Lung (tissue), 12 donors: ENCODE results near the gene SDR39U1. TPM values are rescaled to one million over a fixed set of nuclear protein-coding genes. Genes with fewer than 3 reads are reported as not detected.

Experiments
- ATAC-seq: fragments of 200-7000 bp; cut with Tn5 transposase; one replicate; pipeline ENCODE4 v1.9.1; 2020; ENCODE audit warnings: moderate number of reproducible peaks; ENCODE audit not compliant: insufficient read depth, low FRiP score
- DNase-seq, 3 donors: peaks; one replicate each; pipeline ENCODE4 v3.0.0-alpha.2; 2013 to 2017
- H3K27ac ChIP-seq, 2 donors: one replicate each; pipeline ENCODE4 v1.5.1; 2013; ENCODE audit warnings: mild to moderate bottlenecking in 2 of 2, moderate library complexity in 2 of 2, control low read depth in 1 of 2, inconsistent platforms in 1 of 2, low read depth in 1 of 2, low read length in 1 of 2
- H3K27me3 ChIP-seq, 3 donors: one replicate each; pipeline ENCODE4 v1.5.1; 2013; ENCODE audit warnings: low read length in 2 of 3; ENCODE audit not compliant: control insufficient read depth in 3 of 3, insufficient read depth in 3 of 3
- H3K36me3 ChIP-seq, 4 donors: one replicate each; pipeline ENCODE4 v1.5.1; 2013; ENCODE audit warnings: low read length in 4 of 4, mild to moderate bottlenecking in 1 of 4, moderate library complexity in 1 of 4; ENCODE audit not compliant: control insufficient read depth in 4 of 4, insufficient read depth in 4 of 4
- H3K4me1 ChIP-seq, 5 donors: one replicate each; pipeline ENCODE4 v1.5.1; 2013; ENCODE audit warnings: low read length in 5 of 5, mild to moderate bottlenecking in 2 of 5, moderate library complexity in 1 of 5; ENCODE audit not compliant: control insufficient read depth in 5 of 5, insufficient read depth in 5 of 5
- H3K4me3 ChIP-seq: one replicate; pipeline ENCODE4 v1.5.1; 2013; ENCODE audit warnings: mild to moderate bottlenecking, control low read depth, moderate library complexity
- H3K9ac ChIP-seq, 2 donors: one replicate each; pipeline ENCODE4 v1.5.1; 2013; ENCODE audit warnings: low read length in 2 of 2, control low read depth in 1 of 2; ENCODE audit not compliant: insufficient read depth in 1 of 2
- H3K9me3 ChIP-seq, 4 donors: one replicate each; pipeline ENCODE4 v1.5.1; 2013; ENCODE audit warnings: low read length in 3 of 4, mild to moderate bottlenecking in 1 of 4, moderate library complexity in 1 of 4; ENCODE audit not compliant: control insufficient read depth in 4 of 4, insufficient read depth in 3 of 4
- CTCF ChIP-seq: IDR thresholded peaks from 2 replicates; pipeline ENCODE4 v1.5.1; 2012; ENCODE audit warnings: mild to moderate bottlenecking; ENCODE audit errors: control extremely low read depth, extremely low read depth
- WGBS, 2 donors: extraction: QIAGEN DNeasy Blood & Tissue Kit; methylation state at CpG; one replicate each; pipeline ENCODE4 v1.1.7; 2013; 5-methylcytosine and 5-hydroxymethylcytosine counted together
- polyA plus RNA-seq, 2 donors: library from polyadenylated mRNA; stranded (reverse); fragments of 200-250 nt; gene quantifications; one replicate each; pipeline ENCODE4 v1.2.1, GENCODE V29; 2013
- total RNA-seq, 2 donors: library from RNA; depleted of rRNA in 1 of 2; stranded (reverse); fragments of >200 nt in 1 of 2; gene quantifications; one replicate each; pipeline ENCODE4 v1.2.1, GENCODE V29; 2014 to 2021
- donor health status: control.
- donor health status: control.
- donor health status: Bipolar disorder and iron deficiency.
- donor health status: healthy.
- donor health status: DM: yes; HTN: yes; CAD: no.

SDR39U1 gene
- total and polyA plus RNA-seq, 4 donors, result 19.5 to 63.9 (median 52.8) TPM

- H3K9me3 ChIP-seq, result no peaks in the 10 kb centered on the region
- ATAC-seq, result no peak
- no peak overlapping the region for H3K9ac ChIP-seq
- peaks cover 6 to 42% (median 35%) of the 10 kb centered on the region in 4 donors for H3K36me3 ChIP-seq
- WGBS, 2 donors, result 85 to 87% methylated on average over 15 of the region's 15 CpGs
- no peak for DNase-seq
- peaks cover 4 to 16% (median 5%) of the 10 kb centered on the region in 5 donors for H3K4me1 ChIP-seq
- no peak overlapping the region for H3K4me3 ChIP-seq
- no peak for TF ChIP-seq CTCF
- peak overlapping the region in 1 of 2 donors; percentile 18 for H3K27ac ChIP-seq
- no peaks in the 10 kb centered on the region for H3K27me3 ChIP-seq
Observed at GRCh38 chr14:24439830-24440605, 2.6 kb downstream of the SDR39U1 start.

- TF ChIP-seq CTCF, result no peak
- Histone ChIP-seq H3K4me3 (no peak overlapping the region), H3K4me1 (peaks cover 4 to 16% (median 5%) of the 10 kb centered on the region in 5 donors), H3K9me3 (no peaks in the 10 kb centered on the region), H3K9ac (no peak overlapping the region), H3K36me3 (peaks cover 6 to 42% (median 37%) of the 10 kb centered on the region in 4 donors), H3K27ac (no peak overlapping the region), H3K27me3 (no peaks in the 10 kb centered on the region)
- no peak for ATAC-seq
- DNase-seq, result no peak
- 80 to 86% methylated on average over 1 of the region's 1 CpG for WGBS, 2 donors
Observed at GRCh38 chr14:24439257-24439656, 3.3 kb downstream of the SDR39U1 start.

GRCh38 chr14:24438223-24439097, 4.1 kb downstream of the SDR39U1 start:
- Histone ChIP-seq H3K9me3 (no peaks in the 10 kb centered on the region), H3K4me1 (peaks cover 4 to 13% (median 4%) of the 10 kb centered on the region in 5 donors), H3K36me3 (peaks cover 6 to 44% (median 39%) of the 10 kb centered on the region in 4 donors), H3K4me3 (no peak overlapping the region), H3K27me3 (no peaks in the 10 kb centered on the region), H3K9ac (no peak overlapping the region), H3K27ac (peak overlapping the region in 1 of 2 donors; percentile 51)
- no peak for ATAC-seq
- TF ChIP-seq CTCF, result no peak
- 57 to 68% methylated on average over 9 of the region's 9 CpGs for WGBS, 2 donors
- DNase-seq, result no peak
